GM23248 (cell line): ENCODE measurements around the gene MEGF6. TPM values are rescaled to one million over a fixed set of nuclear protein-coding genes. Genes with fewer than 3 reads are reported as not detected.

Experiments
- DNase-seq: peaks from one replicate; pipeline ENCODE4 v3.0.0-alpha.2; 2015
- H2AFZ ChIP-seq: fragments of 200-600 bp; sonication (generic); 2 replicates; pipeline ENCODE4 v1.6.1; 2016; ENCODE audit warnings: antibody characterized with exemption
- H3F3A ChIP-seq: fragments of 200-600 bp; sonication (generic); 2 replicates; pipeline ENCODE4 v1.6.1; 2016; ENCODE audit warnings: mild to moderate bottlenecking, antibody characterized with exemption, mixed run types; ENCODE audit not compliant: insufficient read depth
- H3K27ac ChIP-seq: fragments of 200-600 bp; sonication (generic); 2 replicates; pipeline ENCODE4 v1.5.1; 2016; ENCODE audit warnings: mild to moderate bottlenecking
- H3K27me3 ChIP-seq: fragments of 200-600 bp; sonication (generic); replicated peaks from 2 replicates; pipeline ENCODE4 v1.6.1; 2016; ENCODE audit warnings: mild to moderate bottlenecking; ENCODE audit not compliant: insufficient read depth
- H3K36me3 ChIP-seq: fragments of 200-600 bp; sonication (generic); 2 replicates; pipeline ENCODE4 v1.6.1; 2016; ENCODE audit warnings: low read depth, mild to moderate bottlenecking
- H3K4me1 ChIP-seq: fragments of 200-600 bp; sonication (generic); 2 replicates; pipeline ENCODE4 v1.6.1; 2016; ENCODE audit warnings: mild to moderate bottlenecking; ENCODE audit not compliant: insufficient read depth
- H3K4me2 ChIP-seq: fragments of 200-600 bp; sonication (generic); one replicate; pipeline ENCODE4 v1.6.1; 2016; ENCODE audit warnings: mild to moderate bottlenecking; ENCODE audit not compliant: unreplicated experiment
- H3K4me3 ChIP-seq: fragments of 200-600 bp; sonication (generic); 2 replicates; pipeline ENCODE4 v1.5.1; 2016; ENCODE audit warnings: mild to moderate bottlenecking
- H3K79me2 ChIP-seq: fragments of 200-600 bp; sonication (generic); 2 replicates; pipeline ENCODE4 v1.6.1; 2016; ENCODE audit warnings: mild to moderate bottlenecking; ENCODE audit not compliant: insufficient read depth
- H3K9ac ChIP-seq: fragments of 200-600 bp; sonication (generic); 2 replicates; pipeline ENCODE4 v1.6.1; 2016; ENCODE audit warnings: mild to moderate bottlenecking
- H3K9me2 ChIP-seq: fragments of 200-600 bp; sonication (generic); 2 replicates; pipeline ENCODE4 v1.6.1; 2016; ENCODE audit warnings: mixed run types, mild to moderate bottlenecking, moderate library complexity; ENCODE audit not compliant: insufficient read depth
- H3K9me3 ChIP-seq: fragments of 200-600 bp; sonication (generic); one replicate; pipeline ENCODE4 v1.6.1; 2017; ENCODE audit warnings: low read depth
- H4K20me1 ChIP-seq: fragments of 200-600 bp; sonication (generic); 2 replicates; pipeline ENCODE4 v1.6.0; 2016; ENCODE audit not compliant: insufficient read depth
- EZH2 ChIP-seq: fragments of 200-600 bp; sonication (generic); IDR thresholded peaks from 2 replicates; pipeline ENCODE4 v1.6.1; 2018; ENCODE audit warnings: antibody characterized with exemption, mild to moderate bottlenecking; ENCODE audit not compliant: insufficient read depth, poor library complexity, severe bottlenecking
- EZH2phosphoT487 ChIP-seq: fragments of 200-600 bp; sonication (generic); IDR thresholded peaks from 2 replicates; pipeline ENCODE4 v1.6.1; 2018; ENCODE audit warnings: antibody characterized with exemption, moderate library complexity, mild to moderate bottlenecking, low read depth; ENCODE audit not compliant: insufficient read depth
- WGBS, 2 experiments: methylation state at CpG; one replicate each; pipeline ENCODE4 v1.1.6; 2015 to 2017; ENCODE audit warnings: low lambda C conversion rate in 2 of 2, low coverage in 1 of 2; ENCODE audit errors: missing lambda C conversion rate in 2 of 2; 5-methylcytosine and 5-hydroxymethylcytosine counted together
- in situ Hi-C: fragments of 300-500 bp; cut with MboI; formaldehyde crosslinking; loops from 2 replicates; pipeline ENCODE4 v1.15.0; 2020
- polyA plus RNA-seq: library from polyadenylated mRNA; unstranded; fragments of >200 nt; fragmentation: Nextera tagmentation; extraction: Ambion mirVana; gene quantifications from 2 replicates; pipeline ENCODE4 v1.2.1, GENCODE V29; 2016
- total RNA-seq: library from RNA; depleted of rRNA; stranded (reverse); fragments of >200 nt; shearing (Covaris generic); gene quantifications from 2 replicates; pipeline ENCODE4 v1.2.3, GENCODE V29; 2014

Gene MEGF6
- total and polyA plus RNA-seq, 2 experiments from 2014 or later: 37.9 to 108 TPM

DNA sequence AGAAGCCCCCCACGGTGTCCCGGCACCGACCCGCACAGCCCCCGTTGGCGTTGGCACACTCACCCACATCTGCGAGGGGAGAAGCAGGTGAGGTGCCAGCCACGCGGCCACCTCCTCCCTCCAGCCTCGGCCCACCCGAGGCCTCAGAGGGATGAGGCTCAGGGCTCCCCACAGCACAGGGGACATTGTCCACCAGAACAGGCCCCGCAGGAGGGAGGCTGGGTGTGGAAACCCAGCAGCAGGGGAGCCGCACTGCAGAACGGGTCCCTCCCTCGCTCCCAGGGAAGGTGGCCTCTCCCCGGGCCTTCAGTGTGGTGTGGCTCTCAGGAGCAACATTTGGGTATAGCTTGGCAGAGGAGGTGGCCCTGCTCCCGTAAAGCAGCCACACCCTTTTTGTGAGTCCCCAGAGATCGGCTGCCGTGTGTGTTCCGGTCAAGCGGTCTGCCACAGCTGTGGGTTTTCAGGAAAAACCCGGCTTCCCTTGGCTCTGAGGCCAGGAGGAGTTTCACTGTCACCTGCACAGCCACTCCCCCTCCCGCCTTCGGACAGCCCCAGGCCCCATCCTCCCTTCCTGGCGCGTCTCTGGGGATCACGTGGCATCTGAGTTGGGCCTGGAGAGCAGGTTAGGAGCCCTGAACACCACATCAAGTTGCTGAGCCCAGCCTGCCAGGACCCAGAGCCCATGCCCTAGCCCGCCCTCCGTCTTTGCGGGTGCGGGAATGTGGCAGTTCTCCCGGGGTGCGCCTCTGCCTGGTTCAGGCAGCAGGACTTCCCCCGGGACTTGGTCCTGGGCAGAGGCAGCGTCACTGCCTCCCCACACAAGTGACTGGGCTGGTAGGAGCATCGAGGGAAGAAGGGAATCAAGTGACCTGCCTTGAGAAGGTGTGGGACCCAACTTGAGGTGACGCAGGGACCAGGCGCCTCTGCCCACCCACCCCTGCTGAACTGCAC, 64.0 kb downstream of the MEGF6 start:
- Histone ChIP-seq H3K4me2 (no peak overlapping the region), H3K9me2 (no peaks in the 10 kb centered on the region), H3K4me1 (peaks cover 10% of the 10 kb centered on the region), H3K27me3 (no peaks in the 10 kb centered on the region), H3K4me3 (no peak overlapping the region), H3K36me3 (no peaks in the 10 kb centered on the region), H3K9me3 (no peaks in the 10 kb centered on the region), H3F3A (0 out of 2 replicates have a peak, but pooled peaks cover 4% of the 10 kb centered on the region), H2AFZ (no peak overlapping the region), H3K9ac (no peak overlapping the region), H3K79me2 (no peaks in the 10 kb centered on the region), H3K27ac (no peak overlapping the region), H4K20me1 (no peaks in the 10 kb centered on the region)
- 72 to 74% methylated on average over 30 to 38 of the region's 38 CpGs for WGBS, 2 experiments
- TF ChIP-seq EZH2 (no peak), EZH2phosphoT487 (no peak)
- in situ Hi-C loops: no loop called here
- no peak for DNase-seq

DNA sequence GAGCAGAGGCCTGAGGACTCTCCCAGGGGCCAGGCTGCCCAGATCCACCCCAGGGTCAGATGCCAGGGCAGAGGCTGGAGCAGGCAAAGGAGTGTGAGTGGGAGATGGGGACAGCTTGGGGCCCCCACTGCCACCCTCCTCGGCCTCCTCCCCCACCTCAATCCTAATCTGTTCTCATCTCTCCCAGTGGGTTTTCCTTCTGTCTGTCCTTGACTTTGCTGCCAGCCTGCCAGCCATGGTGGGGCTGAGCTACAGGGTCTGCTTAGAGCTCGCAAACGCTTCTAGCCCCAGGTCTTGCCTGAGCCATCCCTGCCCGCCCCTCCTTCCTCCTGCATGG, 65.3 kb downstream of the MEGF6 start:
- no peak for DNase-seq

DNA sequence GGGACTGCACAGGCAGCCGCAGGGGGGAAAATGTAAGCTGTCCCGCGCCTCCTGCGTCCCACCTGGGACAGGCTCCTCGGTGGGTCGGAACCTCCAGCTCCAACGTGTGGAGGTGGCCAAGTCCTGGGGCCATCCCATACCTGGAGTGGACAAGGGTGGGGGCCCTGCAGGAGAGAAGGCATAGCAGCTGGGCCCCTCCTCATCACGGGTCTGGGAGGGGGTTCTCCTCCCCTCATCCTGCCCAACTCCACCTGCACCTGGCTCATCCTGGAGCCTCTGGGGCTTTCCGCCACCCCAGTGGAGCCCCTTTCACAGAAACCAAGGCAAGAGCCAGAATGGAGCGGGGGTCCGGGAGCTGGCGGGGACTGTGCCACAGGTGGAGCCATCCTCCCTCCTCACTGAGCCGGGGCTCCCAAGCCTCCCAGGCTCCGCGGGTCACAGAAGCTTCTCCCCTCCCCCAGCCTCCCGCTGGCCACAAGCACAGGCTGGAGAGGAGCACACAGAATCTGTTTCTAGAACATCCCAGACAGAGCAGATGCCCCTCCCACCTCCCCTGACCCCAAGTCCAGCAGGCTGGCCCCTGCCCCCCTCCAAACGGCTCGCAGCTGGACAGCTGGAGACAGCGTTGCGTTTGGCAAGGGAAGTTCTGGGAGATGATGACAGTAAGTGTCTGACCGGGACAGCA, 65.8 kb downstream of the MEGF6 start:
- no peaks in the 10 kb centered on the region for H3K27me3 ChIP-seq
- TF ChIP-seq EZH2 (no peak), EZH2phosphoT487 (no peak)
- 65 to 69% methylated on average over 18 to 20 of the region's 21 CpGs for WGBS, 2 experiments
- H3K4me1 ChIP-seq: peaks cover 13% of the 10 kb centered on the region
- no peak overlapping the region for H3K9ac ChIP-seq
- H3K4me3 ChIP-seq: no peak overlapping the region
- 0 out of 2 replicates have a peak, but pooled peaks cover 5% of the 10 kb centered on the region for H3F3A ChIP-seq
- in situ Hi-C loops: no loop called here
- no peak overlapping the region for H2AFZ ChIP-seq
- no peak overlapping the region for H3K4me2 ChIP-seq
- no peaks in the 10 kb centered on the region for H3K36me3 ChIP-seq
- H4K20me1 ChIP-seq: no peaks in the 10 kb centered on the region
- no peak overlapping the region for H3K27ac ChIP-seq
- no peaks in the 10 kb centered on the region for H3K9me2 ChIP-seq
- H3K9me3 ChIP-seq: no peaks in the 10 kb centered on the region
- no peak for DNase-seq
- H3K79me2 ChIP-seq: no peaks in the 10 kb centered on the region

More for the DNA sequence above, 65.3 kb downstream of the MEGF6 start:
- Histone ChIP-seq H3K9me3 (no peaks in the 10 kb centered on the region), H3K27ac (no peak overlapping the region), H3K36me3 (no peaks in the 10 kb centered on the region), H3K9me2 (no peaks in the 10 kb centered on the region), H4K20me1 (no peaks in the 10 kb centered on the region), H3K9ac (no peak overlapping the region), H3K79me2 (no peaks in the 10 kb centered on the region), H2AFZ (no peak overlapping the region), H3F3A (0 out of 2 replicates have a peak, but pooled peaks cover 5% of the 10 kb centered on the region), H3K4me2 (no peak overlapping the region), H3K27me3 (no peaks in the 10 kb centered on the region), H3K4me3 (no peak overlapping the region), H3K4me1 (peaks cover 13% of the 10 kb centered on the region)
- TF ChIP-seq EZH2 (no peak), EZH2phosphoT487 (no peak)
- whole genome bisulfite sequencing, 2 experiments: 69 to 71% methylated on average over 4 of the region's 4 CpGs
- in situ Hi-C loops: no loop called here

DNA sequence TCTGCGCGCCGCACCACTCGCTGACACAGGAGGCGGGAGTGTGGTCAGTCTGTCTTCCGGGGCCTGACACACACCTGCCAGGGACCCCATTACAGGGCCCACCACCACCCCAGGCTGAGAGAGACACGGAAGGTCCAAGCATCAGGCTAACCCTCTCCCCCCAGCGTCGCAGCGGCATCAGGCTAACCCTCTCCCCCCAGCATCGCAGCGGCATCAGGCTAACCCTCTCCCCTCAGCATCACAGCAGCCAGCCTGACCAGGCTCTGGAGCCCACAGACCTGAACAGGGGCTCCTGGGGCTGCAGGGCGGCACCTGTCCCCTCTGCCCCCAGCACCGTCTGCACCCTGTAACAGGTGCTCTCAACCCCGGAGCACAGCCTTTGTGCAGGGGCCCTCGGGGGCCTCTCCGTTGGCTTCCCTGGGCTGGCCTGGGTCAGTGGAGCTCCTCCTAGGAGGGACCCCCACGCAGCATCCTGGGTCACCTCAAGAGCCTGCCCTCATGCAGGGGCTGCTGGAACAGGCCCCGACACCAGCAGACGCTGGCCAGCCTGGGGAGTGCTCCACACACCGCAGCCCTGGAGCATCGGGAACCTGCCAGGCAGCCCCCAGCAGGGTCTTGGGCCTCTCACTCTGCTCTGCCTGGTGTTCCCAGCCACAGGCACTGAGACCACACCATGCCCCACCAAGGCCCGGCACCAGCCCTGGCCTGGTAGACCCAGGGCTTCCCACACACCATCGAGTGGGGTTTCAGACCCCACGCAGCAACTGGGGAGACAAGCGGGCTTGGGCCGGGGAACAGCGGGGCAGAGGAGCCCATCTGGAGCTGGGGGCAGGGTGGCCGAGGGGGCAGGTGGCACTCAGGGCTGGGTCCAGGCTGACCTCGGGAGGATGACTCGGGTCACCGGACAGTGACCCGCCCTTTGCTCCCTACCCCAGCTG, 67.0 kb downstream of the MEGF6 start:
- Histone ChIP-seq H3F3A (0 out of 2 replicates have a peak, but pooled peaks cover 5% of the 10 kb centered on the region), H2AFZ (no peak overlapping the region), H3K9me2 (no peaks in the 10 kb centered on the region), H3K9me3 (no peaks in the 10 kb centered on the region), H3K27me3 (no peaks in the 10 kb centered on the region), H3K4me2 (peak overlapping the region; percentile 8), H4K20me1 (no peaks in the 10 kb centered on the region), H3K4me3 (no peak overlapping the region), H3K36me3 (no peaks in the 10 kb centered on the region), H3K79me2 (no peaks in the 10 kb centered on the region), H3K4me1 (peaks cover 19% of the 10 kb centered on the region), H3K27ac (peak overlapping the region; percentile 86), H3K9ac (no peak overlapping the region)
- TF ChIP-seq EZH2phosphoT487 (no peak), EZH2 (no peak)
- WGBS, 2 experiments: 90 to 95% methylated on average over 25 to 33 of the region's 33 CpGs
- in situ Hi-C loops: no loop called here
- DNase-seq: no peak
